ENCODE results near the gene TAS1R1.
A peak's percentile ranks its signal among the peaks of the same experiment; 100 is the strongest.

The TAS1R1 gene

GRCh38 chr1:6621429-6622391, 66.6 kb downstream of the TAS1R1 start:
- H3K27me3 ChIP-seq (ENCODE audit: insufficient read depth, low read depth, severe bottlenecking): no peaks in the 10 kb centered on the region
- peaks cover 76% of the 10 kb centered on the region for H3K36me3 ChIP-seq
- no peak overlapping the region for H3K4me3 ChIP-seq (ENCODE audit: low read depth, low read length)
- DNase-seq: no peak
- TF ChIP-seq, protein P1, sequence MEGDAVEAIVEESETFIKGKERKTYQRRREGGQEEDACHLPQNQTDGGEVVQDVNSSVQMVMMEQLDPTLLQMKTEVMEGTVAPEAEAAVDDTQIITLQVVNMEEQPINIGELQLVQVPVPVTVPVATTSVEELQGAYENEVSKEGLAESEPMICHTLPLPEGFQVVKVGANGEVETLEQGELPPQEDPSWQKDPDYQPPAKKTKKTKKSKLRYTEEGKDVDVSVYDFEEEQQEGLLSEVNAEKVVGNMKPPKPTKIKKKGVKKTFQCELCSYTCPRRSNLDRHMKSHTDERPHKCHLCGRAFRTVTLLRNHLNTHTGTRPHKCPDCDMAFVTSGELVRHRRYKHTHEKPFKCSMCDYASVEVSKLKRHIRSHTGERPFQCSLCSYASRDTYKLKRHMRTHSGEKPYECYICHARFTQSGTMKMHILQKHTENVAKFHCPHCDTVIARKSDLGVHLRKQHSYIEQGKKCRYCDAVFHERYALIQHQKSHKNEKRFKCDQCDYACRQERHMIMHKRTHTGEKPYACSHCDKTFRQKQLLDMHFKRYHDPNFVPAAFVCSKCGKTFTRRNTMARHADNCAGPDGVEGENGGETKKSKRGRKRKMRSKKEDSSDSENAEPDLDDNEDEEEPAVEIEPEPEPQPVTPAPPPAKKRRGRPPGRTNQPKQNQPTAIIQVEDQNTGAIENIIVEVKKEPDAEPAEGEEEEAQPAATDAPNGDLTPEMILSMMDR (IDR thresholded peaks at IDR 0.05; ENCODE audit: low read depth, low read length): no peak
- H3K27ac ChIP-seq: no peak overlapping the region
- H3K9me3 ChIP-seq (ENCODE audit: severe bottlenecking): no peaks in the 10 kb centered on the region

- no peak for DNase-seq
- no peaks in the 10 kb centered on the region for H3K9me3 ChIP-seq (ENCODE audit: severe bottlenecking)
- no peak overlapping the region for H3K4me3 ChIP-seq (ENCODE audit: low read depth, low read length)
- H3K27me3 ChIP-seq (ENCODE audit: insufficient read depth, low read depth, severe bottlenecking): no peaks in the 10 kb centered on the region
- TF ChIP-seq, protein P1 (IDR thresholded peaks at IDR 0.05; ENCODE audit: low read depth, low read length): no peak
- no peak overlapping the region for H3K27ac ChIP-seq
- H3K36me3 ChIP-seq: peaks cover 76% of the 10 kb centered on the region
These were observed 67.5 kb downstream of the TAS1R1 start for GRCh38 chr1:6622396-6623152.

DNA sequence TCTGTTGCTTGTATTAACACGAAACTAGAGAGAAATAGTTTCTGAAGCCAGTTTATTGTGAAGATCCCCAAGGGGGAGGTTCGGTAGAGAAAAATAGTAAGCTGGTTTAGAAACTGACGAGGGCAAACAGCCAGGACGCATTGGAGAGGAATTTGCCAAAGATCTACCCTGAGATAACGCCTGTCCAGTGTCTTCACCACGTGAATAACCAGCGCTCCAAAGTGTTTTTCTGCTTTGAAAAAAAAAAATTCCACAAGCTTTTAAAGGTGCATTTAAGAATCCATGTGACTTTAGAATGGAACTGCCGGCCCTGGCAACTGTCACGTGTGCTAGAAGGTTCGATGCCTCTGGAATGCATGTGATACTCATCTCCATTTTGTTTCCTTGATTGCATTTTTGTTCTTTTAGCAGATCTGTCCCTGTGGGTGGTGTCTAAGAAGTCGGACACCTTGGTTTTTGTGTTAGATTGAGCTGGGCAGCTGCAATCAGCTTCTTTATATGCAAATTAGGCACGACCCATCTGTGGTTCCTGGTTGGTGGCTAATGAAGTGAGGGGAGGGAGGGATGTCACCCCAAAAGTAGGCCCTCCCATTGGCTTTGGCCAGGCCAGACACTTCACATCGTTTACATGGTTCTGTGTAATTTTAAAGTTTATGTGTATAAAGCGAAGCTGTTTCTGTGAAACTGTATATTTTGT, 68.3 kb downstream of the TAS1R1 start:
- Histone ChIP-seq H3K27ac (no peak overlapping the region; the same call in 1 of the 2 replicates), H3K36me3 (peaks cover 76% of the 10 kb centered on the region)

GRCh38 chr1:6624710-6625583, 69.8 kb downstream of the TAS1R1 start, which contains the start of gene THAP3:
Gene THAP3, plus strand, starts transcription at chr1:6624868. Its CDS starts 351 bp downstream, at chr1:6625219.
- Histone ChIP-seq H3K27me3 (ENCODE audit: insufficient read depth, low read depth, severe bottlenecking) (no peaks in the 10 kb centered on the region), H3K9me3 (ENCODE audit: severe bottlenecking) (no peaks in the 10 kb centered on the region), H3K27ac (peak within 1 kb of the TSS; percentile 63), H3K36me3 (peaks cover 76% of the 10 kb centered on the region), H3K4me3 (ENCODE audit: low read depth, low read length) (peak within 1 kb of the TSS; percentile 73)
- DNase-seq: peak; percentile 90
- TF ChIP-seq, protein P1 (IDR thresholded peaks at IDR 0.05; ENCODE audit: low read depth, low read length): peak; percentile 41

More for the DNA sequence above, 68.3 kb downstream of the TAS1R1 start:
- H3K27me3 ChIP-seq (ENCODE audit: insufficient read depth, low read depth, severe bottlenecking): no peaks in the 10 kb centered on the region
- no peak overlapping the region for H3K4me3 ChIP-seq (ENCODE audit: low read depth, low read length)
- no peak for DNase-seq
- TF ChIP-seq, protein P1 (IDR thresholded peaks at IDR 0.05; ENCODE audit: low read depth, low read length): no peak
- no peaks in the 10 kb centered on the region for H3K9me3 ChIP-seq (ENCODE audit: severe bottlenecking)
